HG03469 (cell line): ENCODE measurements around the gene HOXB4.

Experiments used
- ATAC-seq: cut with Tn5 transposase; IDR thresholded peaks from one replicate; pipeline ENCODE4 v1.9.1; 2021; ENCODE audit warnings: mild to moderate bottlenecking, moderate library complexity, moderate number of reproducible peaks; ENCODE audit not compliant: unreplicated experiment

The HOXB4 gene

GRCh38 chr17:48549914-48550501 lies 28.1 kb downstream of the HOXB4 start:
- ATAC-seq = no peak

GRCh38 chr17:48549281-48549630 lies 28.9 kb downstream of the HOXB4 start:
- ATAC-seq = no peak

- no peak for ATAC-seq
These were observed 29.4 kb downstream of the HOXB4 start for GRCh38 chr17:48548523-48549280.

- no peak for ATAC-seq
These were observed 30.2 kb downstream of the HOXB4 start for GRCh38 chr17:48547808-48548522.

- no peak for ATAC-seq
These were observed 31.0 kb downstream of the HOXB4 start for GRCh38 chr17:48546924-48547807.

GRCh38 chr17:48546137-48546923 lies 31.8 kb downstream of the HOXB4 start:
- no peak for ATAC-seq

- no peak for ATAC-seq
These were observed 32.6 kb downstream of the HOXB4 start for GRCh38 chr17:48545539-48545938.

GRCh38 chr17:48545022-48545375 lies 33.2 kb downstream of the HOXB4 start, which contains the start of gene HOXB2:
TSS of gene HOXB2 (minus strand) at chr17:48545109. CDS start at chr17:48544911, 198 bp downstream.
- ATAC-seq = no peak

- ATAC-seq = no peak
These were observed 33.7 kb downstream of the HOXB4 start for GRCh38 chr17:48544349-48545021.

GRCh38 chr17:48543854-48544348 lies 34.2 kb downstream of the HOXB4 start:
- no peak for ATAC-seq

GRCh38 chr17:48543107-48543853 lies 34.9 kb downstream of the HOXB4 start:
- ATAC-seq = no peak

GRCh38 chr17:48542698-48543106 lies 35.4 kb downstream of the HOXB4 start:
- no peak for ATAC-seq

GRCh38 chr17:48542114-48542656 lies 36.0 kb downstream of the HOXB4 start:
- no peak for ATAC-seq

GRCh38 chr17:48541577-48542113 lies 36.5 kb downstream of the HOXB4 start:
- no peak for ATAC-seq

GRCh38 chr17:48541036-48541576 lies 37.0 kb downstream of the HOXB4 start:
- ATAC-seq = no peak

- no peak for ATAC-seq
These were observed 37.9 kb downstream of the HOXB4 start for GRCh38 chr17:48540213-48540612.

- ATAC-seq = no peak
These were observed 39.0 kb downstream of the HOXB4 start for GRCh38 chr17:48539177-48539576.

GRCh38 chr17:48537316-48537715 lies 40.8 kb downstream of the HOXB4 start:
- ATAC-seq = no peak
